ENCODE results near the gene OVAAL. TPM values are rescaled to one million over a fixed set of nuclear protein-coding genes. Genes with fewer than 3 reads are reported as not detected.
A peak's percentile ranks its signal among the peaks of the same experiment; 100 is the strongest.

OVAAL gene
- total and polyA plus RNA-seq, 9 of the 15 experiments (the other 6 are each of a cell fraction or from before 2014, with no cell fraction given), result 0.04 to 0.18 (median 0.08) TPM; not detected in 4

- TF ChIP-seq THAP7 (CRISPR knock-in tag; IDR thresholded peaks at IDR 0.05), result no peak
- peak; percentile 74; the same call in 1 of the 2 replicates for TF ChIP-seq CREB3 (tag; conservative IDR thresholded peaks at IDR 0.05; ENCODE audit: low read depth)
- peak; percentile 49 for TF ChIP-seq BRD9 (IDR thresholded peaks at IDR 0.05; ENCODE audit: low read depth, partially characterized antibody)
- TF ChIP-seq ZNF280A (IDR thresholded peaks at IDR 0.05; ENCODE audit: low read depth, partially characterized antibody), result no peak
- TF ChIP-seq HINFP (tag; conservative IDR thresholded peaks at IDR 0.05; ENCODE audit: low read depth), result peak; percentile 83
- TF ChIP-seq GTF2A2 (tag; IDR thresholded peaks at IDR 0.05), result peak; percentile 43; the same call in 1 of the 2 replicates
- peak; percentile 84 for TF ChIP-seq DPF2 (IDR thresholded peaks at IDR 0.05)
- peak; percentile 90; the same call in 1 of the 2 replicates for TF ChIP-seq ZNF395 (CRISPR knock-in tag; IDR thresholded peaks at IDR 0.05)
- no peak; the same call in 1 of the 2 replicates for TF ChIP-seq ZNF311 (CRISPR knock-in tag; IDR thresholded peaks at IDR 0.05)
- TF ChIP-seq ZNF41 (CRISPR knock-in tag; conservative IDR thresholded peaks at IDR 0.05), result no peak; the same call in 1 of the 2 replicates
- TF ChIP-seq XRCC4 (IDR thresholded peaks at IDR 0.05; ENCODE audit: extremely low read depth, insufficient read depth, insufficient read length), result no peak
- TF ChIP-seq ZNF518B (CRISPR knock-in tag; IDR thresholded peaks at IDR 0.05), result no peak
- peak; percentile 98 for TF ChIP-seq C11orf30 (IDR thresholded peaks at IDR 0.05; ENCODE audit: low read depth)
- peak; percentile 38; the same call in 1 of the 2 replicates for TF ChIP-seq SOX6 (IDR thresholded peaks at IDR 0.05)
- TF ChIP-seq DDX20 (tag; IDR thresholded peaks at IDR 0.05; ENCODE audit: low read depth), result peak; percentile 52
Observed at GRCh38 chr1:180563026-180563827, 4.5 kb downstream of the OVAAL start (continued).
